GM10847 (cell line): ENCODE results near the gene MCF2L.

Source experiments
- POLR2A ChIP-seq: IDR thresholded peaks from 2 replicates; pipeline ENCODE4 v1.6.1; 2011; ENCODE audit not compliant: insufficient read length; ENCODE audit errors: extremely low read depth

Gene MCF2L

GRCh38 chr13:112981451-112981850 is 12.4 kb downstream of the MCF2L start:
- no peak for TF ChIP-seq POLR2A

DNA sequence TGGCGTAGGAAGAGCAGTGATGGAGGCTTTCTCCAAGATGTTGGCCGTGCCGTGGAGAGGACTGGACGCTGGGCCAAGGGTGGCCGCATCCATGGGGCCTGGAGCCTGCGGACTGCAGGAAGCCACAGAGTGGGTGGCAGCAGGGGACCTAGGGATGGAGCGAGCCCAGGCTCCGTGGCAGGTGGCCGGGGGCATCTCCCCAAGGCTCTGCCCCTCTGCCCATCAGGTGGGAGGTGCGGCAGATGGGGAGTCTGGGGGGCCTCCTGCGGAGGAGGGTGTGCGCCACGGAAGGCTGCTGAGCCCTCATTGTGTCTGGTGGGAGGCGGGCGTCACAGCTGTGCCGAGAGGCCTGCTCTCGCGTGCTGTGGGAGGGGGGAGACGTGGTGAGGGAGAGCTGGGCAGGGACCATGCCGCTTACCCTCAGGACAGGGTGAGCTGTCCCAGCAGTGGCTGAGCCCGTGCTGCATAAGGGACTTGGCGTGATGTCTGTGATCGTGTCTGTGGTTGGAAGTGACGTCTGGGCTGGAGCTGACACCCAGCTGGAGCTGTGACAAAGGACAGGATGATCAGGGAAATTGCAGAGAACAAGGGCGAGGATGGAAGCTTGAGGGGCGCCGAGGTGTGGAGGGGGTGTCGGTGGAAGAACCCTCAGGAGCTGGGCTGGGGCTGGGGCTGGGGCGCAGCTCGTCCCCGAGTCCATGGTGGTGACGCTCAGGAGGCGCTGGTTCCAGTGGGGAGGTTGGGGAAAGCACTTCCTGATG is 13.4 kb downstream of the MCF2L start:
- TF ChIP-seq POLR2A: no peak

- TF ChIP-seq POLR2A: no peak
Observed at GRCh38 chr13:112983042-112983305, 14.0 kb downstream of the MCF2L start.

DNA sequence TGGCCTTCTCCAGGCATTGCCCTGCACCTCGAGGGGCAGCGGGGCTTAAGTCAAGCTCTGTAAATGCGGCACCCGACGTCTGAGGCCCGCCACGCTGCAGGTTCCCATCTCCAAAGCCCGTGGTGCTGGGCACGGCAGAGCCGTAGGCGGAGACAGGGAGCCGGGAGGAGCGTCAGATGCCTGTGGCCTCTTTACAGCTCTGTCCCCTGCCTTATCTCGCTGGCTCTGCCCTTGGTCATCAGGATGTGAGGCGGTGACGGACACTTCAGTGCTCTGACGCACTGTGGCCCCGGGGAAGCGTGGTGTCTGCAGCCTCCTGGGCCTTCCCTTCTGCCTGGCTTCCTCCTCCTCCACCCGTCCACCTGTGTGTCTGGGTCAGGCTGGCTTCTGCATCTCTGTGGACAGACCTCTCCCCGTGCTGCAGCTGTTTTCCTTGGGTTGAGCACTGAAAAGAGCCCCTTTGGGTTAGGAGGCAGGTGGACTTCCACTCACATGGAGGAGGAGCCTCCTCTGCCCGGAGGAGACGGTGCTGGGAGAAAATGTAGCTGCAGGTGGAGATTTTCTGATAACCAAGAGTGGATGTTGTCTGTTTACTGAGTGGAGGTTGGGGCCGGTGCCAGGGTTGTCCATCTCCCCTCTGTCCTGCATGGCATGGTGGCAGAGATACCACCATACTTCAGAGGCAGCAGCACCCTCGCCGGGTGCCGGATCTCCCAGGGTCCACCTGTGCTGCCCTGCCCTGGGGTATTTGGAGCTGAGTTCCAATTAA is 14.6 kb downstream of the MCF2L start:
- TF ChIP-seq POLR2A: no peak

DNA sequence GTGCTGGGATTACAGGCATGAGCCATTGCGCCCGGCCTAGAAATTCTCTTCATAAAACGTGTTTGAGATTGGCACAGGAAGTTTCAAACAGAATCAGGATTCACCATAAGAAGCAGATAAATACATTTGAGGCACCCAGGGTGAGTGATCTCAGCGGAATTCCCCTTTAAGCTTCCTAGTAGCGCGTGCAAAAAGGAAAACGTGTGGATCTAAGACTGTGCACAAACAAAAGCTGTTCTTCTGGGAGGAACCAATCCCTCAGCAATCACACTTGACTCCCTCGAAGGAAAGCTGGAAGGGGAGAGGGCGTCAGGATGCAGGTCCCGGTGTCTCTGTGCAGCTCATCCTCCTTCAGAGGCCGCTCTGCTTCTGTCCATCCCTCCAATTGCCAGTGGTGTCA is 15.5 kb downstream of the MCF2L start:
- TF ChIP-seq POLR2A: no peak

GRCh38 chr13:112984954-112985802 is 16.2 kb downstream of the MCF2L start:
- no peak for TF ChIP-seq POLR2A

- TF ChIP-seq POLR2A: no peak
Observed at GRCh38 chr13:112985803-112986408, 16.9 kb downstream of the MCF2L start.

DNA sequence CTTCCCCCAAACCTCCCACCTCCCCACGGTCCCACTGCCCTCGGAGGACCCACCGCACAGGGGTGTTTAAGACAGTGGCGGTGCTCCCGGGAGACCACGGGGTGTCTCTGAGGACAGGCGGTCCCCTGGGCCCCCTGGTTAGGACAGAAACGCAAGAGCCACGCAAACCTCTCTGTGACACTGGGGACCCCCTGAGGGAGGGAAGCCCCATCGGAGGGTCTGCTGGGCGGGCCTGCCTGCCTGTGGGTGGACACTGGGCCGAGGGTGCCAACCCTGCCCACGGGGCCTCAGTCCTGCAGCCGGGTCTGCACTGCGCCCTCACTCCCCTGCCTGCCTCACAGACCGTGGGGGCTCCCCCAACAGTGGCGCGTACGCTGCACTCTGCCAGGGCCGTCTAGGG is 17.5 kb downstream of the MCF2L start:
- TF ChIP-seq POLR2A: no peak

DNA sequence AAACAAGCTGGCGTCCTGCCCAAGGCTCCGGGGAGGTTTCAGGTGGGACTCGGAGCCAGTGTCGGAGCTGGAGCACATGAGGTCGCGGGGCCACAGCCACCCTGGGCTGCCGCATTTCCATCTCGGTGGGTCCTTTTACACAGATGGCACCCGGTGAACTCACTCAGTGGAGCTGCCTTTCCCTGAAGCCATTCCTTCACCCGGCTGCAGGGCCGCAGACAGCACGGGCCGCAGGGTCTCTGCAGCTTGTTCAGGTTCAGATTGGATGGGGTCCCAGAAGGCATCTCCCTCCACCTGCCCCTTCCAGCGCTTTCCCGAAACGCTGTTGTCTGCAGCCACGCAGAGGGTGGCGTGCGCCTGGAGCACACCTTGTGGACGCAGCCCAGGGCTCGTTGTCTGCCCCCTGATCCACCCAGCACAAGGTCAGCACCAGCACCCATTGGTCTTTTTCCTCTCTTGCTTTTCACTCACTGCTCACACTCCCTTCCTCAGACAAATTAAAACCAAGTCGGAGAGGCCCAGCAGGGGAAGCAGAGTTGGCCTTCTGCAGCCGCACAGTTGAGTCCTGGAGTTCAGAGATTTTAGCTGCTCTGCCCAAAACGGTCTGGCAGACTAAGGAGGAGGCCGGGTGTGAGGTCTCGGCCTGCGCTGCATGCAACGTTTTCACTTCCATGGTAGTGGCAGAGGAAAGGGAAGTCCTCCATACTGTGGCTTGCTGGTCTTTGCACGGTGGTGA is 18.1 kb downstream of the MCF2L start:
- no peak for TF ChIP-seq POLR2A

GRCh38 chr13:112987682-112988024 is 18.6 kb downstream of the MCF2L start:
- no peak for TF ChIP-seq POLR2A

GRCh38 chr13:112990783-112991182 is 21.8 kb downstream of the MCF2L start:
- TF ChIP-seq POLR2A: no peak

DNA sequence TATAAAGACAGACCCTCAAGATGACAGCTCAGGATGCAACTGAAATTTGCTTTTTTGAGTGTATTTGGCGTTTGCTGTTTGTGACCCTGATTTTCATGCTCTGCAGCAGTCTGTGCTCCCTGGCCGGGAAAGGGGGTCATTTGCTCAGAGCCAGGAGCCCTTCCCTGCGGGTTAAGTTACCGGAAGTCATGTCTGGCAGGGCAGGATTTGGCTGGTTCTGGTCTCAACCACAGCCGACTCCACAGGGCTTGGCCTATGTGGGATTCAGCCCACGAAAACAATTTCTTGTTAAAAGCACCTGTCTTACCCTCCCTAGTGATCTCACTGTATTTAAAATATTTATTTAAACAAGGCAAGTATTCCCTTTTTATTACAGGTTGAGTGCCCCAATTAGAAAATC is 22.6 kb downstream of the MCF2L start:
- TF ChIP-seq POLR2A: no peak

DNA sequence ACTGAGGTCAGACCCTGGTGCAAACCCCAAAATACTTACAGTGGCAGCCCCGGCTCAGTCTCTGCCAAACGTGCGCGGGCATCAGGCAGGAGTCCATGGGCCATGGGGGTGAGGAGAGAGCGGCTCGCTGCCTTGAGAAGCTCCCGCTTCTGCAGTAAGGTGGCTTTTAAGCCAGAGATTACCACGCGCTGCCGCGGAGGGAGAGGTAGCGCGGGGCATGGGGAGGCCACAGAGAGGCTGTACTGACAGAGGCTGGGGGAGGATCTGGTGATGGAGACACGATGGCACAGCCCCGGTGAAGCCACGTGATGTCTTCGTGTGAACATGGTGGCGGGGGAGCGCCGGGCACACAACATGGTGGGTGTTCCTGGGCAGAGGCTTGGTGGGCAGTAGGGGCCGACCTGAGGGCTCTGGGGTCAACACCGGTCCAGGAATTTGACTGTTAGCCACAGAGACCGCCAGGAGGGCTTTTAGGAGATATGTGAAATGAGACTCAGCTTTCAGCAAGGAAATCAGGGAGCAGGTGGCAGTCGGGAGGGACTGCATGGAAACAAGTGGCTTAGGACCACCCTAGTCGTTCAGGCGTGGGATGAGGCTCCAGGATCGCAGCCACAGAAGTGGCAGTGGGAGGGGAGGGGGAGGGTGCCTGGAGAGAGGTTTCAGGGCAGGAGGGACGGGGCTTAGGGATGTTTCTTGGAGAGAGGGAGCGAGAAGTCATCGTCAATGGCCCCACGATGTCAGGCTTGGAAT is 24.1 kb downstream of the MCF2L start:
- TF ChIP-seq POLR2A: no peak

DNA sequence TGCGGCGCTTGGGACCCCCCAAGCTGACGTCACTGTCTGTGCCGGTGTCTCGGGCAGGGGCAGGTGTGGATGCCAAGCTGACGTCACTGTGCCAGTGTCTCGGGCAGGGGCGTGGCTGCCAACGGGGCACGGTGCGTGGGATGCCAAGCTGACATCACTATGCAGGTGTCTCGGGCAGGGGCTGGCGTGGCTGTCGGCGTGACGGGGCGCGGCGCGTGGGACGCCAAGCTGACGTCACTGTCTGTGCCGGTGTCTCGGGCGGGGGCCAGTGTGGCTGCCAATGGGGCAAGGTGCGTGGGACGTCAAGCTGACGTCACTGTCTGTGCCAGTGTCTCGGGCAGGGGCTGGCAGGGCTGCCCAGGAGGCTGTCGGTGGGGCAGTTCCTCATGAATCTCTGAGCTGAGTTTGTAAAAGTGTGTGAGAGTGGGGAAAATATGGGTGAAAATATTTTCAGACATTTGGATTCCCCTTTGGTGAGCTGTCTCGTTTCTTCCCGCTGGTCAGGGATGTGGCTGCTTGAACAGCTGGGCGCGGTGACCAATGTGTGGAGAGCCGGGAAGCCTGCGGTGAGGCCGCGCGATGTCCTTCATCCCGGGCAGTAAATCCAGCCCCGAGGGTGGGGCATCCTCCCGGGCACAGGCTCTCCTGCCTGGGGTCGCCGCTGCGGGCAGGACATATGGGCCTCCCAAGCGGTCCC is 25.2 kb downstream of the MCF2L start:
- TF ChIP-seq POLR2A: no peak
